Hepatocyte (in vitro differentiated cells): Measurements from ENCODE around the gene NLGN4X. TPM values are rescaled to one million over a fixed set of nuclear protein-coding genes. Genes with fewer than 3 reads are reported as not detected.

ENCODE experiments used
- DNase-seq: peaks from one replicate; pipeline ENCODE4 v3.0.0-alpha.2; 2016; ENCODE audit warnings: low spot score
- H2AFZ ChIP-seq: fragments of 200-600 bp; sonication (generic); 2 replicates; pipeline ENCODE4 v1.6.0; 2016; ENCODE audit warnings: antibody characterized with exemption, mild to moderate bottlenecking
- H3K27ac ChIP-seq: fragments of 200-600 bp; sonication (generic); 2 replicates; pipeline ENCODE4 v1.5.1; 2016; ENCODE audit warnings: mild to moderate bottlenecking
- H3K27me3 ChIP-seq: fragments of 200-600 bp; sonication (generic); 2 replicates; pipeline ENCODE4 v1.6.1; 2016
- H3K36me3 ChIP-seq: fragments of 200-600 bp; sonication (generic); replicated peaks from 2 replicates; pipeline ENCODE4 v1.5.1; 2016; ENCODE audit warnings: low read depth; ENCODE audit not compliant: insufficient read depth
- H3K4me1 ChIP-seq: fragments of 200-600 bp; sonication (generic); 2 replicates; pipeline ENCODE4 v1.5.1; 2016; ENCODE audit warnings: mild to moderate bottlenecking, moderate library complexity; ENCODE audit not compliant: insufficient read depth
- H3K4me2 ChIP-seq: fragments of 200-600 bp; sonication (generic); 2 replicates; pipeline ENCODE4 v1.6.0; 2016
- H3K4me3 ChIP-seq: fragments of 200-600 bp; sonication (generic); 2 replicates; pipeline ENCODE4 v1.5.1; 2016; ENCODE audit warnings: mild to moderate bottlenecking
- H3K79me2 ChIP-seq: fragments of 200-600 bp; sonication (generic); 2 replicates; pipeline ENCODE4 v1.6.0; 2017; ENCODE audit warnings: mild to moderate bottlenecking
- H3K9me2 ChIP-seq: fragments of 200-600 bp; sonication (generic); replicated peaks from 2 replicates; pipeline ENCODE4 v1.6.0; 2017; ENCODE audit warnings: mild to moderate bottlenecking; ENCODE audit not compliant: insufficient read depth
- H3K9me3 ChIP-seq: fragments of 200-600 bp; sonication (generic); 2 replicates; pipeline ENCODE4 v1.5.1; 2016; ENCODE audit warnings: low read depth, mild to moderate bottlenecking
- H4K20me1 ChIP-seq: fragments of 200-600 bp; sonication (generic); 2 replicates; pipeline ENCODE4 v1.6.0; 2016; ENCODE audit warnings: mild to moderate bottlenecking; ENCODE audit not compliant: insufficient read depth, poor library complexity, severe bottlenecking
- EZH2 ChIP-seq: fragments of 200-600 bp; sonication (generic); IDR thresholded peaks from 2 replicates; pipeline ENCODE4 v1.6.1; 2016; ENCODE audit warnings: antibody characterized with exemption, mild to moderate bottlenecking, borderline replicate concordance
- EZH2phosphoT487 ChIP-seq: fragments of 200-600 bp; sonication (generic); IDR thresholded peaks from one replicate; pipeline ENCODE4 v1.6.1; 2018; ENCODE audit warnings: antibody characterized with exemption, mild to moderate bottlenecking, low read depth, moderate library complexity; ENCODE audit not compliant: unreplicated experiment, severe bottlenecking
- WGBS: methylation state at CpG from one replicate; pipeline ENCODE4 v1.1.6; 2016; ENCODE audit warnings: low lambda C conversion rate; ENCODE audit errors: missing lambda C conversion rate; 5-methylcytosine and 5-hydroxymethylcytosine counted together
- polyA plus RNA-seq: library from polyadenylated mRNA; unstranded; fragments of >200 nt; fragmentation: Nextera tagmentation; extraction: Ambion mirVana; gene quantifications from 2 replicates; pipeline ENCODE4 v1.2.1, GENCODE V29; 2016
- total RNA-seq: library from RNA; depleted of rRNA; stranded (reverse); fragments of >200 nt; gene quantifications from 2 replicates; pipeline ENCODE4 v1.2.3, GENCODE V29; 2014
- TF ChIP-seq, protein P1 (sequence below): fragments of 200-600 bp; sonication (generic); IDR thresholded peaks from 2 replicates; pipeline ENCODE4 v1.5.1; 2016; ENCODE audit warnings: antibody characterized with exemption, mild to moderate bottlenecking; ENCODE audit not compliant: poor library complexity

Gene NLGN4X
- total and polyA plus RNA-seq, 2 experiments from 2014 or later = 2.1 to 4.5 TPM

DNA sequence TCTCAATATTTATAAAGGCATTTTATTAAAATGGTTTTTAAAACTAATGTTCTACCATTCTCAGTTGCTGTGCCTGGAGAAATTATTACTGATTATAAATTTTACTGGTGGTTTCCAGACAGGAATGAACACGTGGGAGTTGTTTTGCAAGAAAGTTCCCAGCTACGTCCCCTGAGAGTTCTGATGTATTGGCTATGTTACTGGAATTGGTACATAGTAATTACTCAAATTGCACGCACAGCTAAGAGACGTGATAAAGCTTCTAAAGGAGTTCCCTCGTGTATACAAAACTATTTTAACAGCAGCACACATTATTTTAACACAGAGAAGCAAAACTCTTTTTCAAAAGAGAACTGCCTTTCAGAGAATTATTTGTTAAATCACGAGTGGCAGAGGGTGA, 292.2 kb downstream of the NLGN4X start:
- no peaks in the 10 kb centered on the region for H3K4me1 ChIP-seq
- H3K9me2 ChIP-seq = no peaks in the 10 kb centered on the region
- no peak for DNase-seq
- H3K36me3 ChIP-seq = no peaks in the 10 kb centered on the region
- H3K79me2 ChIP-seq = no peaks in the 10 kb centered on the region
- H4K20me1 ChIP-seq = no peaks in the 10 kb centered on the region
- TF ChIP-seq, protein P1, sequence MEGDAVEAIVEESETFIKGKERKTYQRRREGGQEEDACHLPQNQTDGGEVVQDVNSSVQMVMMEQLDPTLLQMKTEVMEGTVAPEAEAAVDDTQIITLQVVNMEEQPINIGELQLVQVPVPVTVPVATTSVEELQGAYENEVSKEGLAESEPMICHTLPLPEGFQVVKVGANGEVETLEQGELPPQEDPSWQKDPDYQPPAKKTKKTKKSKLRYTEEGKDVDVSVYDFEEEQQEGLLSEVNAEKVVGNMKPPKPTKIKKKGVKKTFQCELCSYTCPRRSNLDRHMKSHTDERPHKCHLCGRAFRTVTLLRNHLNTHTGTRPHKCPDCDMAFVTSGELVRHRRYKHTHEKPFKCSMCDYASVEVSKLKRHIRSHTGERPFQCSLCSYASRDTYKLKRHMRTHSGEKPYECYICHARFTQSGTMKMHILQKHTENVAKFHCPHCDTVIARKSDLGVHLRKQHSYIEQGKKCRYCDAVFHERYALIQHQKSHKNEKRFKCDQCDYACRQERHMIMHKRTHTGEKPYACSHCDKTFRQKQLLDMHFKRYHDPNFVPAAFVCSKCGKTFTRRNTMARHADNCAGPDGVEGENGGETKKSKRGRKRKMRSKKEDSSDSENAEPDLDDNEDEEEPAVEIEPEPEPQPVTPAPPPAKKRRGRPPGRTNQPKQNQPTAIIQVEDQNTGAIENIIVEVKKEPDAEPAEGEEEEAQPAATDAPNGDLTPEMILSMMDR = no peak
- TF ChIP-seq EZH2phosphoT487 (no peak), EZH2 (no peak)
- H3K4me3 ChIP-seq = no peak overlapping the region
- H3K9me3 ChIP-seq = no peaks in the 10 kb centered on the region
- no peak overlapping the region for H2AFZ ChIP-seq
- no peaks in the 10 kb centered on the region for H3K27me3 ChIP-seq
- no peak overlapping the region for H3K4me2 ChIP-seq
- no peak overlapping the region for H3K27ac ChIP-seq
- WGBS = 44% methylated on average over 6 of the region's 6 CpGs

DNA sequence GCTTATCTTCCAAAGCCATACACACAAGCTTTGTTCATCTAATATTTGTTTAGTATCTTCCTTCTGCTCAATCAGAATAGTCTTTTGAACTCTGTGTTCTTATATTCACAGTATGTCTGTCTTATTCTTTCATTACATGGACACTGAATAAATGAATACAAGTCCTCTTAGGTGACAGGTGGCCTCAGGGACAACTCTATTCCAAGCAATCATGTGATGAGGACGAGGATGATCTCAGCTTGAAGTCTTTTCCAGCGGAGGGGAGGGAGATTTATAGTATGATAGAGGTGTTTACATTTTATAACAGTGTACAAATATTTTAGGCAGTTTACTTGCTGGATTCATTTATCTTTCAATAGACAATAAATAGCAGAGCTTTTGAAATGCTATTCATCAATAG, 300.4 kb downstream of the NLGN4X start:
- H3K9me3 ChIP-seq = no peaks in the 10 kb centered on the region
- no peak for TF ChIP-seq EZH2phosphoT487
- no peak for TF ChIP-seq EZH2
- TF ChIP-seq, protein P1 = no peak
- H2AFZ ChIP-seq = no peak overlapping the region
- H3K79me2 ChIP-seq = no peaks in the 10 kb centered on the region
- no peak for DNase-seq
- WGBS = 40% methylated on average over 2 of the region's 2 CpGs
- no peaks in the 10 kb centered on the region for H3K27me3 ChIP-seq
- H3K9me2 ChIP-seq = no peaks in the 10 kb centered on the region
- H3K36me3 ChIP-seq = no peaks in the 10 kb centered on the region
- no peak overlapping the region for H3K4me2 ChIP-seq
- H3K4me3 ChIP-seq = no peak overlapping the region
- no peak overlapping the region for H3K27ac ChIP-seq
- H4K20me1 ChIP-seq = no peaks in the 10 kb centered on the region
- no peaks in the 10 kb centered on the region for H3K4me1 ChIP-seq

DNA sequence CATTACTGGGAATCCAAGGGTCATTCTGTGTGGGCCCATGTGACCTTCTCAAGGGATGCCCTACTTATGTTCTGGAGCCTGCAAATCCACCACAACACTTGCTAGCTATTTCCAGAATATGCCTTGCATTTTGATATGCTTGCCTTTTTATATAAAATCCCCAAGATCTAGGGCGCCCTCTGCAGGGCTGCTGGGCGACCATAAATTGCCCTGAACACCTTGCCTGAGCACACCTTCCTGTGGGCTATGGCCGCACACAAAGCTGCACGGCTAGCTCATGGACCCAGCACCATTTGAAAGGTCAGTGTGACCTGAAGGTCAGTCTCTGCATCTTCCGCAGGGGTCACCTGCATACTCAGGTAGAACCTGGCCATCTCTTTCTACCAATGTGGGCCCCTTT, 311.7 kb downstream of the NLGN4X start:
- no peak overlapping the region for H3K4me3 ChIP-seq
- no peaks in the 10 kb centered on the region for H3K4me1 ChIP-seq
- no peaks in the 10 kb centered on the region for H3K9me3 ChIP-seq
- no peaks in the 10 kb centered on the region for H4K20me1 ChIP-seq
- H3K4me2 ChIP-seq = no peak overlapping the region
- H2AFZ ChIP-seq = no peak overlapping the region
- DNase-seq = no peak
- H3K36me3 ChIP-seq = no peaks in the 10 kb centered on the region
- H3K27me3 ChIP-seq = no peaks in the 10 kb centered on the region
- TF ChIP-seq EZH2phosphoT487 (no peak), EZH2 (no peak)
- TF ChIP-seq, protein P1 = no peak
- H3K9me2 ChIP-seq = no peaks in the 10 kb centered on the region
- no peak overlapping the region for H3K27ac ChIP-seq
- 84% methylated on average over 5 of the region's 5 CpGs for WGBS
- no peaks in the 10 kb centered on the region for H3K79me2 ChIP-seq

DNA sequence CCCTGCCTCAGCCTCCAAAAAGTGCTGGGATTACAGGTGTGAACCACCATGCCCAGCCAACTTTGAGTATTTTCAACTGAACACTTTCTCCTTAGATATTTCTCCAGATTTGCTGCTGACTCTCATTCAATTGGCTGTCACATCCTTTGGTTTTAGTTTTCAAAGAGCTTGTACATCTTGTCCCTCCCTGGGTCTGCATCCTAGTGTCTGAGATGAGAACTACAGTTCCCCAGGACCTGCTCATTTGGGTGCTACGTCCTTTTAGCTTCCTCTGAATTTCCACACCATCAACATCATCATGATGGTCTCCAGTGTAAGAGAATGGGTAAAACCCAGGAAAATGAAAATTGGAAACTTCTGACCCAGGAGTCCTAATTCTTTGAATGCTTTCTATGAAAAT, 312.9 kb downstream of the NLGN4X start:
- Histone ChIP-seq H3K9me2 (no peaks in the 10 kb centered on the region), H3K79me2 (no peaks in the 10 kb centered on the region), H3K27me3 (no peaks in the 10 kb centered on the region), H2AFZ (no peak overlapping the region), H3K4me2 (no peak overlapping the region), H3K4me1 (no peaks in the 10 kb centered on the region), H3K36me3 (no peaks in the 10 kb centered on the region), H4K20me1 (no peaks in the 10 kb centered on the region), H3K9me3 (no peaks in the 10 kb centered on the region), H3K4me3 (no peak overlapping the region), H3K27ac (no peak overlapping the region)
- TF ChIP-seq EZH2phosphoT487 = no peak
- TF ChIP-seq, protein P1 = no peak
- no peak for TF ChIP-seq EZH2
- no peak for DNase-seq
- 64% methylated on average over 1 of the region's 1 CpG for WGBS
